NCI-H146 treated with DMSO at 0.1 percent for 48 hours (cell line): ENCODE results near the gene ARPIN.

Experiments
- DNase-seq: peaks from one replicate; lab custom pipeline; 2025; ENCODE audit not compliant: unreplicated experiment; lab: John Stamatoyannopoulos, UW

ARPIN gene

DNA sequence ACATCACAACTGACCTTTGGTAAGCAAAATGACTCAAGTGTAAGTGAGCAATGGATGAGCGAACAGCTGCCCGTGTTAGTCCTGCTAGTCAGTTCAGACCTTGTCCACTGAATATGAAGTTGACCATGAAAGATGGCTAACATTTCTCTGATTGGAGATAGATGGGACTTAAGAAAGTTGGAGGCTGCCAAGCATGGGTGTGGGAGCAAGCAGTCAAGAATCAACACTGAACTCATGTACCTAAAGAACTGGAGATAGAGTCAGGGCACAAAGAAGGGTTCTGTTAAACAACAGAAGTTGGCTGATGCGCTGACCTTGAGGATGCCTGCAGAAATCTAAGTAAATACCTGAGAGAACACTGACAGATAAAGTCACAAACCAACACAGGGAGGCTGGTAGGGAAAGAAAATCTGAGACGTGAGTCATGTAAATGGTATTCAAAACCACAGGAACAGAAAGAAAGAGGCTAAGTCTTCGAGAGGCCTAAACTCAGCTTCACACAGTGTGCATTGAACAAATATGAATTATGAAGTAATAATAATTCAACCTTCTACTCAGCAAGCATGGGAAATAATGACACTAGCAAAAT lies 67.4 kb downstream of the ARPIN start:
- no peak for DNase-seq
